Breast epithelium (tissue), 3 donors: ENCODE measurements around the gene PIGR.

Experiments used
- CTCF ChIP-seq, 3 donors: fragments of 450-650 bp; IDR thresholded peaks; one replicate each; pipeline ENCODE4 v1.5.1; 2016 to 2017; ENCODE audit warnings: antibody characterized with exemption in 3 of 3, mild to moderate bottlenecking in 3 of 3, moderate library complexity in 3 of 3
- POLR2A ChIP-seq: fragments of 450-650 bp; IDR thresholded peaks from one replicate; pipeline ENCODE4 v1.6.1; 2016; ENCODE audit warnings: antibody characterized with exemption, mild to moderate bottlenecking, moderate library complexity

GRCh38 chr1:206882555-206882954, 63.7 kb downstream of the PIGR start:
- TF ChIP-seq CTCF (IDR thresholded peaks at IDR 0.05), result no peak
- TF ChIP-seq POLR2A, result no peak
